Measurements from ENCODE around the gene CRABP1. TPM values are rescaled to one million over a fixed set of nuclear protein-coding genes. Genes with fewer than 3 reads are reported as not detected.

The CRABP1 gene
- 1.2 to 2.2 TPM (median 1.5 TPM) in 5 replicates for total RNA-seq (2022; extraction: Qiagen RNA extraction; ENCODE audit: low read depth)

GRCh38 chr15:78340231-78341056, at the start of gene CRABP1:
TSS of gene CRABP1 (plus strand) at chr15:78340353. CDS start at chr15:78340429, 76 bp downstream.

GRCh38 chr15:78299101-78299930, 40.8 kb upstream of the CRABP1 start, which contains the start of gene SKIC8:
TSS of gene SKIC8 (minus strand) at chr15:78299609. CDS start at chr15:78295686, 3,923 bp downstream.

Other genes starting within 250 kb of the CRABP1 start
- gene SH2D7, start 247.8 kb upstream of the CRABP1 start, total RNA-seq (2022; extraction: Qiagen RNA extraction; ENCODE audit: low read depth), result not detected in 5 replicates
- 22.9 to 30.2 TPM (median 28.6 TPM) in 5 replicates for gene CIB2, start 208.9 kb upstream of the CRABP1 start, total RNA-seq (2022; extraction: Qiagen RNA extraction; ENCODE audit: low read depth)
- 60.6 to 101 TPM (median 67.4 TPM) in 5 replicates for gene IDH3A, start 191.0 kb upstream of the CRABP1 start, total RNA-seq (2022; extraction: Qiagen RNA extraction; ENCODE audit: low read depth)
- gene ACSBG1, start 105.8 kb upstream of the CRABP1 start, total RNA-seq (2022; extraction: Qiagen RNA extraction; ENCODE audit: low read depth), result 0.17 to 0.59 TPM (median 0.31 TPM) in 5 replicates
- gene DNAJA4, start 75.8 kb upstream of the CRABP1 start, total RNA-seq (2022; extraction: Qiagen RNA extraction; ENCODE audit: low read depth), result 0.08 TPM in 1 of 5 replicates, not detected in the others
- 77.4 to 115 TPM (median 86.8 TPM) in 5 replicates for gene SKIC8, start 40.7 kb upstream of the CRABP1 start, total RNA-seq (2022; extraction: Qiagen RNA extraction; ENCODE audit: low read depth)
- 37.7 to 49.8 TPM (median 46.4 TPM) in 5 replicates for gene IREB2, start 97.9 kb downstream of the CRABP1 start, total RNA-seq (2022; extraction: Qiagen RNA extraction; ENCODE audit: low read depth)
- gene HYKK, start 167.2 kb downstream of the CRABP1 start, total RNA-seq (2022; extraction: Qiagen RNA extraction; ENCODE audit: low read depth), result 6.0 to 7.6 TPM (median 6.1 TPM) in 5 replicates
- gene PSMA4, start 200.1 kb downstream of the CRABP1 start, total RNA-seq (2022; extraction: Qiagen RNA extraction; ENCODE audit: low read depth), result 379 to 479 TPM (median 406 TPM) in 5 replicates
- 30.9 to 35.7 TPM (median 33.6 TPM) in 5 replicates for gene CHRNA5, start 225.2 kb downstream of the CRABP1 start, total RNA-seq (2022; extraction: Qiagen RNA extraction; ENCODE audit: low read depth)

Data from A549 treated with GW870086 at 1 μM for 4 hours (cell line).